ENCODE data around the gene PAH.

DNA sequence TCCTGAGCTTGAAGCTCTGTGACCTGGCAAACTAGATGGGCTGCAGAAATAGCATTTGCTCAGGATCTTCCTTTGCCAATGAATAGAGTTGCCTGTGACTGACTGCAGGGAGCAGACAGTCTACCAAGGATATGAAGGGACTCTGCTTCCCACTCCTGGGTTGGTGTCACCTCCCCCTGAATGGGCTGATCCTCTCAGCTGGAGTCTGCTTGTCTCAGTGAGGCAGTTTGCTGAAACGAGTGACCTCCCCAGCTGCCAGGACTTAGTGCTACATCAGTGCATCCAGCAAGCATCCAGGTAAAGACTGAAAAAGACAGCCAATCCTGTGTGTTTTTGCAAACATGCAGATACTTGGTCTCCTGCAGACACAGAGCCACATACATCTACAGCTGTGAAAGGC, 28.5 kb downstream of the PAH start:
- TF ChIP-seq POLR2A (IDR thresholded peaks at IDR 0.05; ENCODE audit: low read depth, low read length) (no peak), POLR2AphosphoS5 (IDR thresholded peaks at IDR 0.05; ENCODE audit: low read depth, low read length) (no peak), SPI1 (IDR thresholded peaks at IDR 0.05; ENCODE audit: low read depth, low read length) (no peak), TAF1 (IDR thresholded peaks at IDR 0.05; ENCODE audit: low read depth, low read length) (no peak), PAX5 (IDR thresholded peaks at IDR 0.05; ENCODE audit: insufficient read depth, low read length, severe bottlenecking) (no peak)

Data from GM12891 (cell line).